Measurements from ENCODE around the gene PRMT9. TPM values are rescaled to one million over a fixed set of nuclear protein-coding genes. Genes with fewer than 3 reads are reported as not detected.

PRMT9 gene
- total RNA-seq, 1 experiment from 2014 or later = 10.5 TPM

DNA sequence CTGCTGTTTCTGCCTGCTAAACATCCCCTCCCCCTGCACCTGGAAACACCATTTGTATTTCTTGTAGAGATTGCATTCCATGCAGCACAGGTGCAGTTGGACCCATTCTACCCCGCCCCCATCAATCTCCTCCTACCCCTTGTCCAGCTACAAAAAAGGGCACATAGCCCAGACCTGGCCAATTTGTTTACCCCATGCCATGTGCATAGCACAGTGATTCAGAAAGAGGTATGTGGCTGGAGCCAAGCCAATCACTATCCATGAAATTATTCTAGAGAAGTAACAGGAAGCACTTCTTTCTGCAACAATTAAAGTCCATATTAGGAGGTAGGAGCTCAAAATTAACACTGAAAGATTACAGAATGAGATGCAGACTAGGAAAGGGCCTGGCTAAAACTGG is 87.0 kb downstream of the PRMT9 start:
- Histone ChIP-seq H3K9ac (ENCODE audit: extremely low read depth, insufficient read length, low read length) (no peak overlapping the region), H2BK120ac (ENCODE audit: low read depth, low read length, poor library complexity, severe bottlenecking) (no peak overlapping the region), H2BK5ac (ENCODE audit: insufficient read length, low read length) (no peak overlapping the region), H3K4me2 (ENCODE audit: insufficient read depth, insufficient read length, low read length) (no peak overlapping the region), H3K79me1 (ENCODE audit: insufficient read depth, low read depth, low read length, poor library complexity, severe bottlenecking) (no peaks in the 10 kb centered on the region), H2AFZ (ENCODE audit: low read length) (no peak overlapping the region), H3K18ac (ENCODE audit: insufficient read length, low read depth, low read length) (no peak overlapping the region), H4K20me1 (ENCODE audit: control insufficient read depth, insufficient read depth, insufficient read length) (no peaks in the 10 kb centered on the region), H3K23ac (ENCODE audit: insufficient read length, low read depth, low read length) (no peak overlapping the region), H3K4me1 (ENCODE audit: insufficient read depth, low read length) (peaks cover 5% of the 10 kb centered on the region), H2BK20ac (ENCODE audit: low read depth, low read length, poor library complexity, severe bottlenecking) (no peak overlapping the region), H4K5ac (ENCODE audit: insufficient read length, low read depth, low read length) (no peak overlapping the region), H3K14ac (ENCODE audit: insufficient read depth, low read length) (no peak overlapping the region), H3T11ph (ENCODE audit: low read length) (no peak overlapping the region), H3K4ac (ENCODE audit: low read depth, low read length) (no peak overlapping the region), H3K9me3 (ENCODE audit: control insufficient read depth, low read depth, low read length) (no peaks in the 10 kb centered on the region), H4K8ac (replicated peaks; ENCODE audit: insufficient read length, low read depth, low read length) (no peak overlapping the region), H3K23me2 (ENCODE audit: insufficient read length, low read depth, low read length, poor library complexity, severe bottlenecking) (no peaks in the 10 kb centered on the region), H3K79me2 (ENCODE audit: insufficient read depth, low read length) (no peaks in the 10 kb centered on the region), H2AK5ac (ENCODE audit: insufficient read length, low read length) (no peak overlapping the region), H2BK12ac (ENCODE audit: insufficient read length, low read depth, low read length) (no peak overlapping the region), H3K56ac (ENCODE audit: insufficient read length, low read depth, low read length) (no peak overlapping the region), H3K27ac (ENCODE audit: insufficient read length, low read depth, low read length) (no peak overlapping the region), H4K91ac (ENCODE audit: insufficient read length, low read depth, low read length) (no peak overlapping the region), H3K27me3 (ENCODE audit: insufficient read depth, low read length) (no peaks in the 10 kb centered on the region), H2BK15ac (ENCODE audit: low read depth, low read length) (no peak overlapping the region)
- Mint-ChIP-seq H3K4me3 (no peak overlapping the region), H3K4me1 (peaks cover 10 to 12% of the 10 kb centered on the region in 2 experiments), H3K36me3 (ENCODE audit: insufficient read depth in 1 of 3, low read depth in 3 of 3) (no peaks in the 10 kb centered on the region), H3K27me3 (ENCODE audit: low read depth) (no peaks in the 10 kb centered on the region), H3K27ac (no peak overlapping the region), H3K9me3 (no peaks in the 10 kb centered on the region)
- WGBS (ENCODE audit: extremely low coverage, insufficient read length, low lambda C conversion rate) = no CpG with 5 or more reads among the region's 1 CpG
- DNase-seq = no peak
- no peak for TF ChIP-seq CTCF (conservative IDR thresholded peaks at IDR 0.05)

Measured in H9 (cell line).